ENCODE measurements around the gene NAB2.

Gene NAB2

DNA sequence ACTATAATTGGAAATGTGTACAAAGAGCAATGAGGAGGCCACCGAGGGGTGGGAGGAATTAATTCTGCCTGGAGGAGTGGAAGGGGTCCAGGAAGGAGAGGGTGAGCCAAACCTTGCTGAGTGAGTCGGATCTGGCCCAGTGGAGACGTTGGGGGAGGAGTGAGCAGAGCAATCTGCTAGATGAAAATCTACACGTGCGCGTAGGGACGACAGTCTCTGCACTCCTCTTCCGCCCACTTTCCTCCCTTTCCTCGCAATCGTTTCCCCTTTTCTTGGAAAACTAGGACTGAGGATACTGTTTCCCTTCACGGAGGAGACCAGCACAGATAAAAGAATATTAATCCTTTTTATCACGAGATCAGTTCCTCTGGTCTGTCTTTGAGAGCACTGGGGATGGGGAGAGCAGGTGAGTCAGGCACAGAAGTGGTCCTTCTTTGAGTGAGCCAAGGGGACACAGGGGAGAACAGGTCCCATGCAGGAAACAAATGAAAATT is 2.9 kb upstream of the NAB2 start (continued):
- no peak for TF ChIP-seq ZFP3 (tag by site-specific recombination; IDR thresholded peaks at IDR 0.05; ENCODE audit: low read depth)
- TF ChIP-seq, protein P1, sequence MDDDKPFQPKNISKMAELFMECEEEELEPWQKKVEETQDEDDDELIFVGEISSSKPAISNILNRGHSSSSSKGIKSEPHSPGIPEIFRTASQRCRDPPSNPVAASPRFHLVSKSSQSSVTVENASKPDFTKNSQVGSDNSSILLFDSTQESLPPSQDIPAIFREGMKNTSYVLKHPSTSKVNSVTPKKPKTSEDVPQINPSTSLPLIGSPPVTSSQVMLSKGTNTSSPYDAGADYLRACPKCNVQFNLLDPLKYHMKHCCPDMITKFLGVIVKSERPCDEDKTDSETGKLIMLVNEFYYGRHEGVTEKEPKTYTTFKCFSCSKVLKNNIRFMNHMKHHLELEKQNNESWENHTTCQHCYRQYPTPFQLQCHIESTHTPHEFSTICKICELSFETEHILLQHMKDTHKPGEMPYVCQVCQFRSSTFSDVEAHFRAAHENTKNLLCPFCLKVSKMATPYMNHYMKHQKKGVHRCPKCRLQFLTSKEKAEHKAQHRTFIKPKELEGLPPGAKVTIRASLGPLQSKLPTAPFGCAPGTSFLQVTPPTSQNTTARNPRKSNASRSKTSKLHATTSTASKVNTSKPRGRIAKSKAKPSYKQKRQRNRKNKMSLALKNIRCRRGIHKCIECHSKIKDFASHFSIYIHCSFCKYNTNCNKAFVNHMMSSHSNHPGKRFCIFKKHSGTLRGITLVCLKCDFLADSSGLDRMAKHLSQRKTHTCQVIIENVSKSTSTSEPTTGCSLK (tag by site-specific recombination; IDR thresholded peaks at IDR 0.05): no peak
- TF ChIP-seq ZSCAN23 (tag by site-specific recombination; IDR thresholded peaks at IDR 0.05): no peak
- TF ChIP-seq ZNF843 (tag by site-specific recombination; IDR thresholded peaks at IDR 0.05): no peak
- no peak for TF ChIP-seq ZNF777 (tag by site-specific recombination; IDR thresholded peaks at IDR 0.05; ENCODE audit: borderline replicate concordance)
- no peak for TF ChIP-seq TCF7L2 (IDR thresholded peaks at IDR 0.05; ENCODE audit: borderline replicate concordance, low read depth, low read length)
- TF ChIP-seq, protein P2, sequence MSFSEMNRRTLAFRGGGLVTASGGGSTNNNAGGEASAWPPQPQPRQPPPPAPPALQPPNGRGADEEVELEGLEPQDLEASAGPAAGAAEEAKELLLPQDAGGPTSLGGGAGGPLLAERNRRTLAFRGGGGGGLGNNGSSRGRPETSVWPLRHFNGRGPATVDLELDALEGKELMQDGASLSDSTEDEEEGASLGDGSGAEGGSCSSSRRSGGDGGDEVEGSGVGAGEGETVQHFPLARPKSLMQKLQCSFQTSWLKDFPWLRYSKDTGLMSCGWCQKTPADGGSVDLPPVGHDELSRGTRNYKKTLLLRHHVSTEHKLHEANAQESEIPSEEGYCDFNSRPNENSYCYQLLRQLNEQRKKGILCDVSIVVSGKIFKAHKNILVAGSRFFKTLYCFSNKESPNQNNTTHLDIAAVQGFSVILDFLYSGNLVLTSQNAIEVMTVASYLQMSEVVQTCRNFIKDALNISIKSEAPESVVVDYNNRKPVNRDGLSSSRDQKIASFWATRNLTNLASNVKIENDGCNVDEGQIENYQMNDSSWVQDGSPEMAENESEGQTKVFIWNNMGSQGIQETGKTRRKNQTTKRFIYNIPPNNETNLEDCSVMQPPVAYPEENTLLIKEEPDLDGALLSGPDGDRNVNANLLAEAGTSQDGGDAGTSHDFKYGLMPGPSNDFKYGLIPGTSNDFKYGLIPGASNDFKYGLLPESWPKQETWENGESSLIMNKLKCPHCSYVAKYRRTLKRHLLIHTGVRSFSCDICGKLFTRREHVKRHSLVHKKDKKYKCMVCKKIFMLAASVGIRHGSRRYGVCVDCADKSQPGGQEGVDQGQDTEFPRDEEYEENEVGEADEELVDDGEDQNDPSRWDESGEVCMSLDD (tag by site-specific recombination; IDR thresholded peaks at IDR 0.05): no peak
- peak; percentile 76 for TF ChIP-seq PRDM1 (tag by site-specific recombination; IDR thresholded peaks at IDR 0.05)
- TF ChIP-seq MZF1 (tag by site-specific recombination; IDR thresholded peaks at IDR 0.05; ENCODE audit: borderline replicate concordance): peak; percentile 25; the same call in 1 of the 2 replicates
- TF ChIP-seq, protein P3, sequence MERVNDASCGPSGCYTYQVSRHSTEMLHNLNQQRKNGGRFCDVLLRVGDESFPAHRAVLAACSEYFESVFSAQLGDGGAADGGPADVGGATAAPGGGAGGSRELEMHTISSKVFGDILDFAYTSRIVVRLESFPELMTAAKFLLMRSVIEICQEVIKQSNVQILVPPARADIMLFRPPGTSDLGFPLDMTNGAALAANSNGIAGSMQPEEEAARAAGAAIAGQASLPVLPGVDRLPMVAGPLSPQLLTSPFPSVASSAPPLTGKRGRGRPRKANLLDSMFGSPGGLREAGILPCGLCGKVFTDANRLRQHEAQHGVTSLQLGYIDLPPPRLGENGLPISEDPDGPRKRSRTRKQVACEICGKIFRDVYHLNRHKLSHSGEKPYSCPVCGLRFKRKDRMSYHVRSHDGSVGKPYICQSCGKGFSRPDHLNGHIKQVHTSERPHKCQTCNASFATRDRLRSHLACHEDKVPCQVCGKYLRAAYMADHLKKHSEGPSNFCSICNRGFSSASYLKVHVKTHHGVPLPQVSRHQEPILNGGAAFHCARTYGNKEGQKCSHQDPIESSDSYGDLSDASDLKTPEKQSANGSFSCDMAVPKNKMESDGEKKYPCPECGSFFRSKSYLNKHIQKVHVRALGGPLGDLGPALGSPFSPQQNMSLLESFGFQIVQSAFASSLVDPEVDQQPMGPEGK (tag by site-specific recombination; IDR thresholded peaks at IDR 0.05): no peak
- TF ChIP-seq SP2 (tag by site-specific recombination; IDR thresholded peaks at IDR 0.05): no peak
- TF ChIP-seq ZNF37A (tag by site-specific recombination; IDR thresholded peaks at IDR 0.05): no peak
- TF ChIP-seq ZBTB17 (tag by site-specific recombination; IDR thresholded peaks at IDR 0.05): peak; percentile 98
- TF ChIP-seq ZNF658 (tag by site-specific recombination; IDR thresholded peaks at IDR 0.05): no peak
- TF ChIP-seq, protein P4, sequence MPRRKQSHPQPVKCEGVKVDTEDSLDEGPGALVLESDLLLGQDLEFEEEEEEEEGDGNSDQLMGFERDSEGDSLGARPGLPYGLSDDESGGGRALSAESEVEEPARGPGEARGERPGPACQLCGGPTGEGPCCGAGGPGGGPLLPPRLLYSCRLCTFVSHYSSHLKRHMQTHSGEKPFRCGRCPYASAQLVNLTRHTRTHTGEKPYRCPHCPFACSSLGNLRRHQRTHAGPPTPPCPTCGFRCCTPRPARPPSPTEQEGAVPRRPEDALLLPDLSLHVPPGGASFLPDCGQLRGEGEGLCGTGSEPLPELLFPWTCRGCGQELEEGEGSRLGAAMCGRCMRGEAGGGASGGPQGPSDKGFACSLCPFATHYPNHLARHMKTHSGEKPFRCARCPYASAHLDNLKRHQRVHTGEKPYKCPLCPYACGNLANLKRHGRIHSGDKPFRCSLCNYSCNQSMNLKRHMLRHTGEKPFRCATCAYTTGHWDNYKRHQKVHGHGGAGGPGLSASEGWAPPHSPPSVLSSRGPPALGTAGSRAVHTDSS (tag by site-specific recombination; IDR thresholded peaks at IDR 0.05): 0 out of 2 replicates have a peak, but pooled peaks have one; percentile 10
- TF ChIP-seq, protein P5, sequence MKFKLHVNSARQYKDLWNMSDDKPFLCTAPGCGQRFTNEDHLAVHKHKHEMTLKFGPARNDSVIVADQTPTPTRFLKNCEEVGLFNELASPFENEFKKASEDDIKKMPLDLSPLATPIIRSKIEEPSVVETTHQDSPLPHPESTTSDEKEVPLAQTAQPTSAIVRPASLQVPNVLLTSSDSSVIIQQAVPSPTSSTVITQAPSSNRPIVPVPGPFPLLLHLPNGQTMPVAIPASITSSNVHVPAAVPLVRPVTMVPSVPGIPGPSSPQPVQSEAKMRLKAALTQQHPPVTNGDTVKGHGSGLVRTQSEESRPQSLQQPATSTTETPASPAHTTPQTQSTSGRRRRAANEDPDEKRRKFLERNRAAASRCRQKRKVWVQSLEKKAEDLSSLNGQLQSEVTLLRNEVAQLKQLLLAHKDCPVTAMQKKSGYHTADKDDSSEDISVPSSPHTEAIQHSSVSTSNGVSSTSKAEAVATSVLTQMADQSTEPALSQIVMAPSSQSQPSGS (tag by site-specific recombination; IDR thresholded peaks at IDR 0.05; ENCODE audit: low read depth): no peak
- TF ChIP-seq HOXC10 (CRISPR knock-in tag; IDR thresholded peaks at IDR 0.05): no peak
- TF ChIP-seq ZNF423 (tag by site-specific recombination; IDR thresholded peaks at IDR 0.05): no peak
- TF ChIP-seq, protein P6, sequence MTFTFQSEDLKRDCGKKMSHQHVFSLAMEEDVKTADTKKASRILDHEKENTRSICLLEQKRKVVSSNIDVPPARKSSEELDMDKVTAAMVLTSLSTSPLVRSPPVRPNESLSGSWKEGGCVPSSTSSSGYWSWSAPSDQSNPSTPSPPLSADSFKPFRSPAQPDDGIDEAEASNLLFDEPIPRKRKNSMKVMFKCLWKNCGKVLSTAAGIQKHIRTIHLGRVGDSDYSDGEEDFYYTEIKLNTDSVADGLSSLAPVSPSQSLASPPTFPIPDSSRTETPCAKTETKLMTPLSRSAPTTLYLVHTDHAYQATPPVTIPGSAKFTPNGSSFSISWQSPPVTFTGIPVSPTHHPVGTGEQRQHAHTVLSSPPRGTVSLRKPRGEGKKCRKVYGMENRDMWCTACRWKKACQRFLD (tag by site-specific recombination; IDR thresholded peaks at IDR 0.05): no peak
- TF ChIP-seq, protein P7, sequence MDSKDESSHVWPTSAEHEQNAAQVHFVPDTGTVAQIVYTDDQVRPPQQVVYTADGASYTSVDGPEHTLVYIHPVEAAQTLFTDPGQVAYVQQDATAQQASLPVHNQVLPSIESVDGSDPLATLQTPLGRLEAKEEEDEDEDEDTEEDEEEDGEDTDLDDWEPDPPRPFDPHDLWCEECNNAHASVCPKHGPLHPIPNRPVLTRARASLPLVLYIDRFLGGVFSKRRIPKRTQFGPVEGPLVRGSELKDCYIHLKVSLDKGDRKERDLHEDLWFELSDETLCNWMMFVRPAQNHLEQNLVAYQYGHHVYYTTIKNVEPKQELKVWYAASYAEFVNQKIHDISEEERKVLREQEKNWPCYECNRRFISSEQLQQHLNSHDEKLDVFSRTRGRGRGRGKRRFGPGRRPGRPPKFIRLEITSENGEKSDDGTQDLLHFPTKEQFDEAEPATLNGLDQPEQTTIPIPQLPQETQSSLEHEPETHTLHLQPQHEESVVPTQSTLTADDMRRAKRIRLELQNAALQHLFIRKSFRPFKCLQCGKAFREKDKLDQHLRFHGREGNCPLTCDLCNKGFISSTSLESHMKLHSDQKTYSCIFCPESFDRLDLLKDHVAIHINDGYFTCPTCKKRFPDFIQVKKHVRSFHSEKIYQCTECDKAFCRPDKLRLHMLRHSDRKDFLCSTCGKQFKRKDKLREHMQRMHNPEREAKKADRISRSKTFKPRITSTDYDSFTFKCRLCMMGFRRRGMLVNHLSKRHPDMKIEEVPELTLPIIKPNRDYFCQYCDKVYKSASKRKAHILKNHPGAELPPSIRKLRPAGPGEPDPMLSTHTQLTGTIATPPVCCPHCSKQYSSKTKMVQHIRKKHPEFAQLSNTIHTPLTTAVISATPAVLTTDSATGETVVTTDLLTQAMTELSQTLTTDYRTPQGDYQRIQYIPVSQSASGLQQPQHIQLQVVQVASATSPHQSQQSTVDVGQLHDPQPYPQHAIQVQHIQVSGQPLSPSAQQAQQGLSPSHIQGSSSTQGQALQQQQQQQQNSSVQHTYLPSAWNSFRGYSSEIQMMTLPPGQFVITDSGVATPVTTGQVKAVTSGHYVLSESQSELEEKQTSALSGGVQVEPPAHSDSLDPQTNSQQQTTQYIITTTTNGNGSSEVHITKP (tag by site-specific recombination; IDR thresholded peaks at IDR 0.05): peak; percentile 71
- no peak for TF ChIP-seq HOXA7 (CRISPR knock-in tag; IDR thresholded peaks at IDR 0.05; ENCODE audit: borderline replicate concordance)
- TF ChIP-seq GLI4 (tag by site-specific recombination; IDR thresholded peaks at IDR 0.05): no peak
- TF ChIP-seq ZNF366 (tag by site-specific recombination; conservative IDR thresholded peaks at IDR 0.05): peak; percentile 45; the same call in 1 of the 2 replicates
- TF ChIP-seq ZNF433 (tag by site-specific recombination; IDR thresholded peaks at IDR 0.05; ENCODE audit: low read depth): no peak
- TF ChIP-seq WT1 (tag by site-specific recombination; IDR thresholded peaks at IDR 0.05): no peak
- no peak for TF ChIP-seq ZNF76 (tag by site-specific recombination; IDR thresholded peaks at IDR 0.05; ENCODE audit: borderline replicate concordance, low read depth)
